Keratinocyte (primary cell): Measurements from ENCODE around the gene APBB1IP. TPM values are rescaled to one million over a fixed set of nuclear protein-coding genes. Genes with fewer than 3 reads are reported as not detected.

ENCODE experiments used
- DNase-seq: peaks from one replicate; pipeline ENCODE4 v3.0.0-alpha.2; 2011; ENCODE audit warnings: low read depth, missing footprints, low spot score
- FAIRE-seq: peaks from 2 replicates; lab custom pipeline; 2011; peaks lifted over from hg19 to GRCh38; lab: Jason Lieb, UNC
- H2AFZ ChIP-seq: 2 replicates; pipeline ENCODE4 v1.6.0; 2012; ENCODE audit warnings: low read length, control low read depth, inconsistent platforms; ENCODE audit not compliant: control insufficient read depth
- H3K27ac ChIP-seq: 2 replicates; pipeline ENCODE4 v1.5.1; 2011; ENCODE audit warnings: low read length; ENCODE audit not compliant: control insufficient read depth, insufficient read depth
- H3K27me3 ChIP-seq: 3 replicates; pipeline ENCODE4 v1.6.0; 2011; ENCODE audit warnings: low read length; ENCODE audit not compliant: control insufficient read depth, insufficient read depth; ENCODE audit errors: extremely low read depth
- H3K36me3 ChIP-seq, 2 experiments: 2 replicates in 1 of 2; 3 replicates in 1 of 2; pipeline ENCODE4 v1.5.1; 2011; ENCODE audit warnings: low read length in 2 of 2, mild to moderate bottlenecking in 1 of 2; ENCODE audit not compliant: control insufficient read depth in 2 of 2, insufficient read depth in 2 of 2; ENCODE audit errors: extremely low read depth in 1 of 2
- H3K4me1 ChIP-seq: 3 replicates; pipeline ENCODE4 v1.5.1; 2011; ENCODE audit warnings: low read length; ENCODE audit not compliant: control insufficient read depth, insufficient read depth; ENCODE audit errors: extremely low read depth
- H3K4me2 ChIP-seq: 3 replicates; pipeline ENCODE4 v1.6.0; 2011; ENCODE audit warnings: low read depth, low read length; ENCODE audit not compliant: control insufficient read depth, insufficient read depth; ENCODE audit errors: extremely low read depth
- H3K4me3 ChIP-seq, 3 experiments: fragments of 200-600 bp in 1 of 3; sonication (generic) in 1 of 3; 2 replicates in 2 of 3; 3 replicates in 1 of 3; pipeline ENCODE4 v1.5.1; 2011 to 2016; ENCODE audit warnings: low read length in 3 of 3, mild to moderate bottlenecking in 3 of 3, control low read depth in 2 of 3, inconsistent platforms in 1 of 3, low read depth in 1 of 3, mixed read lengths in 1 of 3, mixed run types in 1 of 3, moderate library complexity in 1 of 3; ENCODE audit not compliant: control insufficient read depth in 2 of 3, insufficient read depth in 2 of 3; ENCODE audit errors: extremely low read depth in 1 of 3
- H3K79me2 ChIP-seq: 2 replicates; pipeline ENCODE4 v1.6.0; 2012; ENCODE audit warnings: low read length; ENCODE audit not compliant: control insufficient read depth, insufficient read depth
- H3K9ac ChIP-seq: 3 replicates; pipeline ENCODE4 v1.6.0; 2011; ENCODE audit warnings: low read length; ENCODE audit not compliant: control insufficient read depth, insufficient read depth; ENCODE audit errors: extremely low read depth
- H3K9me1 ChIP-seq: 3 replicates; pipeline ENCODE4 v1.6.0; 2011; ENCODE audit warnings: low read length; ENCODE audit not compliant: control insufficient read depth, insufficient read depth; ENCODE audit errors: extremely low read depth
- H3K9me3 ChIP-seq: 2 replicates; pipeline ENCODE4 v1.5.1; 2012; ENCODE audit warnings: low read depth, low read length; ENCODE audit not compliant: control insufficient read depth
- H4K20me1 ChIP-seq: 3 replicates; pipeline ENCODE4 v1.6.0; 2011; ENCODE audit warnings: low read length; ENCODE audit not compliant: control insufficient read depth, insufficient read depth; ENCODE audit errors: extremely low read depth
- CTCF ChIP-seq, 3 experiments: IDR thresholded peaks in 1 of 3; conservative IDR thresholded peaks in 1 of 3; optimal IDR thresholded peaks in 1 of 3; 2 replicates in 2 of 3; 3 replicates in 1 of 3; pipeline versions ENCODE3 to v1.5.1; 2011; ENCODE audit warnings: low read length in 3 of 3, mild to moderate bottlenecking in 3 of 3, moderate library complexity in 2 of 3, control low read depth in 1 of 3, inconsistent platforms in 1 of 3; ENCODE audit not compliant: insufficient read depth in 2 of 3; ENCODE audit errors: extremely low read depth in 1 of 3
- EZH2 ChIP-seq: IDR thresholded peaks from one replicate; pipeline ENCODE4 v1.6.1; 2012; ENCODE audit warnings: inconsistent platforms, mild to moderate bottlenecking, low read length, moderate library complexity
- dilution Hi-C: fragments of 300-500 bp; cut with MboI; formaldehyde crosslinking; loops from one replicate; pipeline ENCODE4 v1.7.0; 2020; ENCODE audit warnings: low sequenced_read_pairs; ENCODE audit not compliant: extremely low pct_ligation_motif_present
- polyA plus RNA-seq, 5 experiments: library from polyadenylated mRNA; depleted of rRNA in 3 of 5; stranded (reverse) in 3 of 5; stranded (forward) in 1 of 5; unstranded in 1 of 5; fragments of >200 nt; gene quantifications; 1 replicate in 1 of 5; 2 replicates in 3 of 5; 3 replicates in 1 of 5; pipeline versions ENCODE4 v1.2.1 to v1.2.3, GENCODE V29; 2011 to 2012; ENCODE audit warnings: missing spikeins in 2 of 5, low read depth in 1 of 5, low replicate concordance in 1 of 5

Gene APBB1IP
- polyA plus RNA-seq, 1 donor (not counting 4 experiments of a cell fraction or from before 2014, with no cell fraction given), result not detected

- Histone ChIP-seq H3K27me3 (no peaks in the 10 kb centered on the region), H3K4me1 (no peaks in the 10 kb centered on the region), H3K79me2 (no peaks in the 10 kb centered on the region), H3K9me1 (no peaks in the 10 kb centered on the region), H3K4me3 (no peak overlapping the region), H3K9ac (no peak overlapping the region), H3K36me3 (no peaks in the 10 kb centered on the region), H2AFZ (no peak overlapping the region), H3K4me2 (no peak overlapping the region), H4K20me1 (no peaks in the 10 kb centered on the region), H3K9me3 (no peaks in the 10 kb centered on the region), H3K27ac (no peak overlapping the region)
- dilution Hi-C loops, result no loop called here
- TF ChIP-seq EZH2 (no peak), CTCF (optimal IDR thresholded peaks at IDR 0.05 in 1 of 3, IDR thresholded peaks at IDR 0.05 in 1 of 3, conservative IDR thresholded peaks at IDR 0.05 in 1 of 3; ENCODE audit: extremely low read depth in 1 of 3, insufficient read depth in 2 of 3, low read length in 3 of 3) (no peak)
- DNase-seq, result no peak
- no peak for FAIRE-seq
Measured at GRCh38 chr10:26520575-26520974, 82.4 kb downstream of the APBB1IP start.

GRCh38 chr10:26524161-26524896, 86.2 kb downstream of the APBB1IP start:
- FAIRE-seq, result no peak
- no peaks in the 10 kb centered on the region for H3K79me2 ChIP-seq
- no peak overlapping the region for H2AFZ ChIP-seq
- TF ChIP-seq CTCF (optimal IDR thresholded peaks at IDR 0.05 in 1 of 3, IDR thresholded peaks at IDR 0.05 in 1 of 3, conservative IDR thresholded peaks at IDR 0.05 in 1 of 3; ENCODE audit: extremely low read depth in 1 of 3, insufficient read depth in 2 of 3, low read length in 3 of 3) (no peak), EZH2 (no peak)
- H3K9me3 ChIP-seq, result no peaks in the 10 kb centered on the region
- DNase-seq, result no peak
- H3K27me3 ChIP-seq, result no peaks in the 10 kb centered on the region
- no peak overlapping the region for H3K9ac ChIP-seq
- no peaks in the 10 kb centered on the region for H3K4me1 ChIP-seq
- H3K9me1 ChIP-seq, result no peaks in the 10 kb centered on the region
- H3K4me3 ChIP-seq, result no peak overlapping the region
- dilution Hi-C loops, result no loop called here
- no peaks in the 10 kb centered on the region for H4K20me1 ChIP-seq
- H3K4me2 ChIP-seq, result no peak overlapping the region
- no peak overlapping the region for H3K27ac ChIP-seq
- no peaks in the 10 kb centered on the region for H3K36me3 ChIP-seq
